ENCODE measurements around the gene SEMA5B.

Gene SEMA5B

GRCh38 chr3:122960652-122961051 lies 66.9 kb downstream of the SEMA5B start:
- intact Hi-C loops (cut with DNase I), result no loop called here

DNA sequence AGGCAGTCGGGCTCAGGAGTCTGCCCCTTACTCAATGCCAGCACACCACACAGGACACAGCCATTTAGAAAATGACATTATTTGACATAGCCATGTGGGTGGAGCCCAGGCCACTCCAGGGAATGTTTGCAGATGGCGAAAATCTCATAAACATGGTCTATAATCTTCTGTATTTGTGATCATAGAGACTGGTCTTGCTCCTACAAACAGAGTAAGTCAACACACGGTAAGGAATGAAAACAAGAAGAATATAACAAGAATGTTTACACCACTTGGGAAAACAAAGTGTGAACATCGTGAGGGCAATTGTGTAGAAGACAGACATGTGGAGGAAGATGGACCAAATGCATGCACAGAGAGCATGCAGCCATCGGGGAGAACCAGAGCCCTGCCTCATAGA lies 68.2 kb downstream of the SEMA5B start:
- DNase-seq, result no peak
- intact Hi-C loops (cut with DNase I), result no loop called here

More at GRCh38 chr3:122960652-122961051, 66.9 kb downstream of the SEMA5B start:
- DNase-seq, result no peak

- intact Hi-C loops (cut with DNase I), result no loop called here
- DNase-seq, result no peak
Measured at GRCh38 chr3:122957707-122958689, 69.6 kb downstream of the SEMA5B start.

DNA sequence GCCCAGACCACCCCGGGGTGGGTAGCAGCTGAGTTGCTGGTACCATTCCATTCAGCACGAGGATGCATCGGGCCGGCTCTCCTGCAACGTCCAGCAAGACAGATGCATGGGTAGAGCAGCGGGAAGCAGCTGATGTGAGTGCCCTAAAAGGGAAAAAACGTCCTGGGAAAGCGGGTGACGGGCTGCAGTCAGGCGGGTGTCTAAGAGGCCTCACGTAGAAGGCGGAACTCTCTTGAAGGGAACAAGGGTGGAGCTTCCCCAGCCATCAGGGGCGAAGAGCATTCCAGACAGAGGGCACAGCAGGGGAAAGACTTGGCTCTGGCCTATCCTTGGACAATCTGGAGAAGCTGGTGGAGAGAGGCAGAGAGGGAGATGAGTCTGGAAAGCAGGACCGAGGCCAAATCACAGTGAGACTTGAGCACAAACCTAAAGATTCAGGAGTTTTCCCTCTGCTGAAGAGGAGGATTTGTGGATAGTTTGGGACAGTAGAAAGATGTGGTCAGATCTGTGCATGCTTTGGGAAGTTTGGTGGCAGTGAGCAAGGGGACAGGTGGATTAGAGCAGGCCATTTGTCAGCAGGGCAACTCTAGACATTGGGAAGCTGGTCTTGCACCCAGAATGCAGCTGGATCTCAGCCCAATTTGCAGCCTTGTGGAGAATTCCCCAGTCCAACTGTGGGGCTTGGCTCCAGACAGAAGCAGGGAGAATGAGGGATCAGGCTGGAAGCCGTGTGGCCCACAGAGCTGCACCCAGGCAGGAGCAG lies 70.7 kb downstream of the SEMA5B start:
- intact Hi-C loops (cut with DNase I), result no loop called here
- DNase-seq, result no peak

- no peak for DNase-seq
Measured at GRCh38 chr3:122955916-122956692, 71.5 kb downstream of the SEMA5B start.

DNA sequence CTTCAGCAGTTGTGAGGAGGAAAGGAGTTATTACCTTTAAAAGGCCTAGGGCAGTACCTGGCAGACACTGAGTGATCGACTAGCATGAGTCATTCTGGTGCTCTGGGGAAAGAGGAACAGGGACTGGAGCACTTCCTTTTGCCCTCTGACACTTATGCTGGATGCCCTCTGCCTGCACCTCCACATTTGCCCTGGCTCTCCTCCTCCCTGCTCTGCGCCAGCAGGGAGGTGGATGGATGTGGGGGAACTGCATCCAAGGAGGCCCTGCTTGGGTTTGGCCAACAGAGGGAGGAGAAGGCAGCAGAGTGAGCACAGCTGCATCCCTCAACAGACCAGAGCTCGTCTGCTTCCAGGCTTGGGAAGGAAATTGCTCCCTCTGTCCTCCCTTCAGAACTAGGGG lies 75.0 kb downstream of the SEMA5B start:
- no peak for DNase-seq
- intact Hi-C loops (cut with DNase I), result no loop called here

More at GRCh38 chr3:122955916-122956692, 71.5 kb downstream of the SEMA5B start:
- intact Hi-C loops (cut with DNase I), result no loop called here

GRCh38 chr3:122948408-122948807 lies 79.2 kb downstream of the SEMA5B start:
- intact Hi-C loops (cut with DNase I), result no loop called here
- no peak for DNase-seq

- no peak for DNase-seq
- intact Hi-C loops (cut with DNase I), result no loop called here
Measured at GRCh38 chr3:122947738-122948137, 79.8 kb downstream of the SEMA5B start.

DNA sequence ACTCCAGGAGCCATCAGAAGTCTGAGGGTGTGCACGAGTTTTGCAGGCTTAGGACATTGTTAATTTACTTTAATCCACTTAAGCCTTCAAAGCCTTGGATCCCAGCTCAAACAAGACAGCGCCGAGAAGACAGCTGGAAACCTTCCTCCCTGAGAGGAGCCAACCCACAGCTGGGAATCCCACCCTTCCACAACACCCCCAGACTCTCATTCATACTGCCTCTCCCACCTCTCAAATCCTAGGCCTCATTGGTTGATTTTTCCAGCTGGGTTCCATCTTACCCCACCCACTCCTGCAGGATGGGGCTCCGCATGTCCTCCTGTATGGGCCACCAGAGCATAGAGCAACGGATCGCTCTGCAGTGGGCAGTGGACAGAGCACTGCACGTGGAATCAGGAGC lies 80.4 kb downstream of the SEMA5B start:
- intact Hi-C loops (cut with DNase I), result no loop called here
- DNase-seq, result no peak

DNA sequence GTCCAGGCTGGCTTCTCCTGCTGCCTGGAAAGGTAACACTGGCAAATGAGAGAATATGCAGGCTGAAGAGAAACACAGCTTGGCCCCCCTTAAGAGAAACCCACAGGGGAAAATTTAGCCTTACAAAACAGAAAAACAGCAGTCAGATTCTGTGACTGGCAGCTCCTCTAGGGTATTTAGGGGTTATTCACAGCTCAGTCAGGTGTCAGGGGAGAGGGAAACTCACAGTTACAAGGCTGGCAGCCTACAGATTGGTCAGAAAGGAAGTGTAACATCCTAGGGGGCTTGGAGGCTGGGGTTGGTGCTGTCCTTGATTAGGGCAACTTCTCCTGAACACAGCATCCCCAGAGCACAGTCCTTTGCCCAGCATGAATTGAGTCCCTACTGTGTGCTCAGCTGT lies 81.4 kb downstream of the SEMA5B start:
- intact Hi-C loops (cut with DNase I), result no loop called here
- no peak for DNase-seq

- intact Hi-C loops (cut with DNase I), result no loop called here
- no peak for DNase-seq
Measured at GRCh38 chr3:122945230-122945629, 82.3 kb downstream of the SEMA5B start.

- intact Hi-C loops (cut with DNase I), result no loop called here
- DNase-seq, result no peak
Measured at GRCh38 chr3:122944671-122945161, 82.8 kb downstream of the SEMA5B start.

DNA sequence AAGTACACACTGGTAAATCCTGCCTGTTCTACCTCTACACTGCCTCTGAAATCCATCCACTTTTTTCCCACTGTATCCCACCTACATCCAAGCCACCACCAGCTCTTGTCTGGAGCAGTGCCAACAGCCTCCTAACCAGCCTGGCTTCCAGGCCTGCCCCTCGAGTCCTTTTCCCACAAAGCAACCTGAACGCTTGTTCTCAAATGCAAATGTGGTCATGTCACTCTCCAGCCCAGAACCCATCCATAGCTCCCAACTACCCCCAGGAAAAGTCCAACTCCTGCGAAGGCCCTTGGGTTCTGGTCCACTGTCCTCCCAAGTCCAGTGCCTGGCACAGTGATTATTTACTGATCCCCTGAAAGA lies 83.8 kb downstream of the SEMA5B start:
- DNase-seq, result no peak
- intact Hi-C loops (cut with DNase I), result loop anchor here (2.0 kb wide), 1 partner anchor 85 kb away; no protein-coding TSS in a partner anchor

GRCh38 chr3:122942937-122943827 lies 84.4 kb downstream of the SEMA5B start:
- peak; percentile 36 to 86 (median 73) for DNase-seq
- intact Hi-C loops (cut with DNase I), result loop anchor here (2.0 kb wide), 1 partner anchor 86 kb away; no protein-coding TSS in a partner anchor

DNA sequence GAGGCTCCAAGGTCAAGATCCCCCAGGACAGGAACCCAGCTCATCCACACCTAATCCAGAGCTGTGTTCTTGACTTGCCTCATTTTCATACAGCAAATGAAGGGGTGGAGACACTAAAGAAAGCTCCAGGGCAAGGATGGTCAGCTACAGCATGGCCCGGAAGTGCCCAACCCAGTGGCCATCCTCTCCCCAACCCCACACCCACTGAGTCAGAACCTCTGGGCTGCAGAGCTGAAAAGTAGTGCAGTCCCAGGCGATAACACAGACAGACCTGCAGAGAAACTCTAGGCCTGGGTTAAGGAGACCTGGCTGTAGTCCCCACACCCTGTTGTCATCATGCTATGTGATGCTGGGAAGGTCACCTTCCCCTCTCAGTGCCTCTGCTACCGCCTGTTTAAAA lies 85.3 kb downstream of the SEMA5B start:
- intact Hi-C loops (cut with DNase I), result loop anchor here (2.0 kb wide), 1 partner anchor 87 kb away; no protein-coding TSS in a partner anchor
- DNase-seq, result no peak

- intact Hi-C loops (cut with DNase I), result loop anchor here (2.0 kb wide), 1 partner anchor 87 kb away; no protein-coding TSS in a partner anchor
- DNase-seq, result no peak
Measured at GRCh38 chr3:122941228-122942206, 86.0 kb downstream of the SEMA5B start.

- DNase-seq, result no peak
- intact Hi-C loops (cut with DNase I), result no loop called here
Measured at GRCh38 chr3:122940628-122941086, 86.9 kb downstream of the SEMA5B start.
